ENCODE measurements around the gene ANKRD16.
"Not testable (repeated sequence)": the region's sequence is repeated elsewhere in the genome, so short reads cannot be mapped to it uniquely, and the experiment has no call there.

The ANKRD16 gene

DNA sequence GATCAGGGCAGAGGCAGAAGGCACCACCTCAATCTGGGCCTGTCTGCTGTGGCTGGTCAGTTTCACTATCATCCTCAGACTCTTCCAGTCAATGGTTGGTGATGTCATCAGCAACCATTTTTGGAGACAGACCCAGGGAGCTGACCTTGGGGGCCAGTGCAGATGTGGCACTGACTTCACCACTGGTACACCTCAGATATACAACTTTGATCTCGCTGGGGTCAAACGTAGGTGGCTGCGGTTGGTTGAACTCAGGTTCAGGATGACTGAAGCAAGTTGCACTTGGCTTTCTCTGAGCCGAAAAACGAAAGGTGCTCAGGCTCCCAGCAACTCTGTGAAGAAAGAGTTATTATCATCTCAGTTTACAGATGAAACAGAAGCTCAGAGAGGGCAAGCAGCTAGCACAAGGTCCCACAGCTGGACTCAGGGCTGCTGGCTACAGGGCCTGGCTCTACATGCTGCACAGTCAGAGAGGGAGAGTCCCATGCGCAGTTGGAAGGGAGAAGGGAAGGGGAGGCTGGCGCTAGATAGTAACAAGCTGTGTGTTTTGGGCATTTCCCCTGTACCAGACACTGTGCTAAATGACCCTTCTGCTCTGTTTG lies 27.2 kb downstream of the ANKRD16 start:
- no peak for DNase-seq (ENCODE audit: low spot score)
- Histone ChIP-seq H3K4me3 (no peak overlapping the region), H3K27ac (no peak overlapping the region)
- TF ChIP-seq, protein P1, sequence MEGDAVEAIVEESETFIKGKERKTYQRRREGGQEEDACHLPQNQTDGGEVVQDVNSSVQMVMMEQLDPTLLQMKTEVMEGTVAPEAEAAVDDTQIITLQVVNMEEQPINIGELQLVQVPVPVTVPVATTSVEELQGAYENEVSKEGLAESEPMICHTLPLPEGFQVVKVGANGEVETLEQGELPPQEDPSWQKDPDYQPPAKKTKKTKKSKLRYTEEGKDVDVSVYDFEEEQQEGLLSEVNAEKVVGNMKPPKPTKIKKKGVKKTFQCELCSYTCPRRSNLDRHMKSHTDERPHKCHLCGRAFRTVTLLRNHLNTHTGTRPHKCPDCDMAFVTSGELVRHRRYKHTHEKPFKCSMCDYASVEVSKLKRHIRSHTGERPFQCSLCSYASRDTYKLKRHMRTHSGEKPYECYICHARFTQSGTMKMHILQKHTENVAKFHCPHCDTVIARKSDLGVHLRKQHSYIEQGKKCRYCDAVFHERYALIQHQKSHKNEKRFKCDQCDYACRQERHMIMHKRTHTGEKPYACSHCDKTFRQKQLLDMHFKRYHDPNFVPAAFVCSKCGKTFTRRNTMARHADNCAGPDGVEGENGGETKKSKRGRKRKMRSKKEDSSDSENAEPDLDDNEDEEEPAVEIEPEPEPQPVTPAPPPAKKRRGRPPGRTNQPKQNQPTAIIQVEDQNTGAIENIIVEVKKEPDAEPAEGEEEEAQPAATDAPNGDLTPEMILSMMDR (IDR thresholded peaks at IDR 0.05), result no peak

DNA sequence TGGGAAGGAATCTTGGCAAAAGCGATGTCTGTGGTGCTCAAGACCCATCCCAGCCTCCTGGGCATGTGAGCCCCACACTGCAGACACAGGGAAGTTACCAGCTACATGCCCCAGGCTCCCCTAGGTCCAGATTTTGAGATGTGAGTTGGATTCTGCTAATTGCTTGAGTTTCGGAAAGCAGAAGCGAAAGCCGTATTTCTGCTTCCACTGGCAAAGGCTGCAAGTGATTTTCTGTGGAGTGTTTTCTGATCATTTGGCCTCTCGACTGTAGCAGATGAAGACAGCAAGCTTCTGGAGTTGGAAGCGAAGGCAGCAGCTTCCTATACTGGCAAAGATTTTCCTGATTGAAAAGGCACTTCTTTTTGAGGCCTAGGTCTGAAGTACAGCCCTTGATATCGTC lies 29.6 kb downstream of the ANKRD16 start:
- H3K27ac ChIP-seq, result no peak overlapping the region
- H3K4me3 ChIP-seq, result no peak overlapping the region
- TF ChIP-seq, protein P1 (IDR thresholded peaks at IDR 0.05), result no peak
- DNase-seq (ENCODE audit: low spot score), result no peak

DNA sequence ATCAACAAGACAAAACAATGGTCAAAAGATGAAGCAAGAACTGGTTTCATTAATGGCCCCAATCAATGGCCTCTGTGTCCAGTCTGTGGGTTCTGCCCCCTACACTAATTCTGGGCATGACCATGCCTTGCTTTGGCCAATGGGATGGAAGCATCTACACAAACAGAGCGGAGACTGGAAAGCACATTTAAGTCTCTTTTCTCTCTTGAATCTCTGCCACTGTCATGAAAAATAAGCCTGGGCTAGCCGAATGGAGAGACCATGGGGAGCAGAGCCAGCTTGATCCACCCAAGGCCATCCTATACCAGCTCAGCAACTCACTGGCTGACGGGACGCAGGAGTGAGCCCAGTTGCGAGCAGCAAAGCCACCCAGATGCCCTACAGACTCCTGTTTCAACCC lies 30.9 kb downstream of the ANKRD16 start:
- no peak for DNase-seq (ENCODE audit: low spot score)
- TF ChIP-seq, protein P1 (IDR thresholded peaks at IDR 0.05), result no peak
- no peak overlapping the region for H3K4me3 ChIP-seq
- H3K27ac ChIP-seq, result no peak overlapping the region

DNA sequence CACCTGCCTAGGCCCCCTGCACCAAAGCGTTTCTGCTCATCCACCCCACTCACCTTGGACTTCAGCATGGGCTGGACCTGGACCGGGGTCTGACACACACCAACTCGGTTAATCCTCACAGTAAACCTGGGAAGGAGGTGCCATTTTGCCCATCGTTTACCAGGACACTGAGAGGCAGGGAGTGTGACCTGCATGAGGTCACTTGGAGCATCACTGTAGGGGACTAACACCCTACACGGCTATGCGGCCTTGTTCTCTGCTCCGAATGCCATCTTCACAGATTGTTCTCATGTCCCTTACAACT lies 33.0 kb downstream of the ANKRD16 start:
- no peak for DNase-seq (ENCODE audit: low spot score)
- Histone ChIP-seq H3K27ac (no peak overlapping the region), H3K4me3 (no peak overlapping the region)
- TF ChIP-seq, protein P1 (IDR thresholded peaks at IDR 0.05), result no peak

DNA sequence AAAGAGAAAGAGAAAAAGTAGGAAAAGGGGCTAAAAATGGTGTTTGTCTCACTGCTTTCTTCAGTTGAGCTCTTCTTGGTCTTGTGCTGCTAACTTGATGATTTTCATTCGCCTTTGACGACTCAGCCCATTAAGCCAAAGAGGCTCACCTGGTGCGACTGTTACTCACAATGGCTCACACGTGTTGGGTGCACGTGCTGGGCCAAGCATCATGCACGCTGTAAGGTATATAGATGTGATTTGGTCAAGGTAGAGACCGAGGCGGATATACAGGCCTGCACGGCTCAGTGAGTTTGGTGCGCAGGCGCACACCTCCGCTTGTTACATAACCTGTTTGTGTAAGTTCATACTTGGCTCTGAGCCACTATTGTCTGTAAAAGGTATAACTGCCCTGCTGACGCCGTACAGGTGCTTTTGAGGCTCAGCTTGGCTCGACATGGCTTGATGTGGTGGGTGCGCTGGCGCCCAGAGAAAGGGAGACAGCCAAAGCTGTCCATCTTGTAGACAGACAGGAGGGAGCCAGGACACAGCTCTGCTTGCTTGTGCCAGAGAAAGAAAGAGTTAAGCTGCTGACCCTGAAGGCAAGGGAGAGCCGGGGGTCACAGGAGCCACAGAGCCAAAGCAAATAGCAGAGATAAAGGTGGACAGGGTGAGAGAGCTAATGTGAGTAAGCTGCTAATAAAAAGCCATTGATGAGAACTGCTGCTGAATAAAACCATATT lies 33.6 kb downstream of the ANKRD16 start:
- TF ChIP-seq, protein P1 (IDR thresholded peaks at IDR 0.05), result no peak
- Histone ChIP-seq H3K4me3 (no peak overlapping the region), H3K27ac (no peak overlapping the region)
- no peak for DNase-seq (ENCODE audit: low spot score)

DNA sequence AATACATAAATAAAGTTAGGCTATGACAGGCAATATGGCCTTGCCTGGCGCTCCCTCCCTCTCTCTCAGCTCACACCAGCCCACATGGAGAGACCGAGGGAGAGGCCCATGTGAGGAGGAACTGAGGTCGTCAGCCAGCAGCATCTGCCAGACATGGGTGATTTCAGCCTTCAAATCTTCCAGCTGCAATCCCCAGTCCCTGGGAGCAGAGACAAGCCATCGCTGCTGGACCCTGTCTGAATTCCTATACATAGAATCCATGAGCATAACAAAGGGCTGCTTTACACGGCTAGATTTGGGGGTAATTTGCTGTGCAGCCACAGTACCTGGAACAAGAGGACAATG lies 35.6 kb downstream of the ANKRD16 start:
- no peak for DNase-seq (ENCODE audit: low spot score)
- TF ChIP-seq, protein P1 (IDR thresholded peaks at IDR 0.05), result no peak
- Histone ChIP-seq H3K4me3 (no peak overlapping the region), H3K27ac (no peak overlapping the region)

DNA sequence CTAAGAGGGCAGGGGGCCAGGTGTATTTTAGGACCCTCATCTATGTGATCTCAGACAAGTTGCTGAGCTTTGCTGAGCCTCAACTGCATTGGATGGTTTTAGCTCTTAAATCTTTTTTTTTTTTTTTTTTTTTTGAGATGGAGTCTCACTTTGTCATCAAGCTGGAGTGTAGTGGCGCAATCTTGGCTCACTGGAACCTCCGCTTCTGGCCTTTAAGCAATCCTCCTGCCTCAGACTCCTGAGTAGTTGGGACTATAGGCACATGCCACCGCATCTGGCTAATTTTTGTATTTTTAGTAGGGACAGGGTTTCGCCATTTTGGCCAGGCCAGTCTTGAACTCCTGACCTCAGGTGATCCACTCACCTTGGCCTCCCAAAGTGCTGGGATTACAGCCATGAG lies 43.0 kb downstream of the ANKRD16 start:
- H3K27ac ChIP-seq; DNase-seq (ENCODE audit: low spot score); H3K4me3 ChIP-seq: not testable (repeated sequence)

All from coronary artery (tissue), 2 donors.